Measurements from ENCODE around the gene PPIB. TPM values are rescaled to one million over a fixed set of nuclear protein-coding genes. Genes with fewer than 3 reads are reported as not detected.

PPIB gene
- total and polyA plus RNA-seq, 9 of the 15 experiments (the other 6 are each of a cell fraction or from before 2014, with no cell fraction given) = 306 to 746 (median 439) TPM

GRCh38 chr15:64180235-64180824 is 17.5 kb upstream of the PPIB start:
- no peaks in the 10 kb centered on the region for H3K9me3 ChIP-seq (replicated peaks; ENCODE audit: control insufficient read depth, insufficient read depth, low read depth, low read length)
- H3K27ac ChIP-seq (ENCODE audit: extremely low read depth, low read depth, low read length) = no peak overlapping the region
- no peak for TF ChIP-seq MLLT1 (IDR thresholded peaks at IDR 0.05)
- peak; percentile 16; the same call in 1 of the 2 replicates for TF ChIP-seq RFX1 (IDR thresholded peaks at IDR 0.05)
- no peak for TF ChIP-seq RBM22 (IDR thresholded peaks at IDR 0.05; ENCODE audit: low read depth, low read length, poor library complexity, severe bottlenecking)
- no peak for TF ChIP-seq HMG20A (CRISPR knock-in tag; conservative IDR thresholded peaks at IDR 0.05)
- no peak for TF ChIP-seq EWSR1 (IDR thresholded peaks at IDR 0.05; ENCODE audit: borderline replicate concordance, low read depth, partially characterized antibody)
- TF ChIP-seq ATF3 (IDR thresholded peaks at IDR 0.05) = peak; percentile 21; the same call in 1 of the 2 replicates
- TF ChIP-seq ATF3 (CRISPR knock-in tag; conservative IDR thresholded peaks at IDR 0.05) = no peak
- H3K4me3 ChIP-seq = no peak overlapping the region
- ChIA-PET CTCF (ENCODE audit: low intra/inter-chr PET ratio) (no interaction called here), POLR2A (interaction anchor here (1.3 to 3.3 kb wide), 3 partner anchors 9 to 17 kb away, joined by 5 to 11 read pairs (median 8); partner anchors contain the start of gene PPIB)
- H3K4me2 ChIP-seq (ENCODE audit: insufficient read depth, low read length) = no peak overlapping the region
- no peak overlapping the region for H2AFZ ChIP-seq (ENCODE audit: low read depth, low read length)
- ATAC-seq = no peak
- WGBS (ENCODE audit: insufficient coverage, low coverage, missing lambda C conversion rate) = 73% methylated on average over 8 of the region's 8 CpGs
- no TSS peak for BruUV-seq (replicated peaks)
- H3K27me3 ChIP-seq (ENCODE audit: control insufficient read depth in 2 of 2, insufficient read depth in 2 of 2, low read length in 2 of 2) = no peaks in the 10 kb centered on the region
- no peak overlapping the region for H3K9ac ChIP-seq (ENCODE audit: insufficient read depth in 1 of 2, low read depth in 2 of 2, low read length in 2 of 2)
- no peak for DNase-seq (ENCODE audit: extremely low read depth in 1 of 4, low spot score in 3 of 4)
- intact Hi-C loops (cut with micrococcal nuclease) = no loop called here
- H3K9me1 ChIP-seq (ENCODE audit: control insufficient read depth, insufficient read depth, low read length) = no peaks in the 10 kb centered on the region
- H3K4me1 ChIP-seq (replicated peaks in 1 of 2; ENCODE audit: control insufficient read depth in 2 of 2, insufficient read depth in 2 of 2, low read length in 2 of 2) = peaks cover 0 to under 1% of the 10 kb centered on the region in 2 experiments; a peak in 1 of 5 replicates
- H3K79me2 ChIP-seq (ENCODE audit: control insufficient read depth, insufficient read depth, low read length) = no peaks in the 10 kb centered on the region
- H4K20me1 ChIP-seq (replicated peaks; ENCODE audit: control insufficient read depth, insufficient read depth, low read length) = no peaks in the 10 kb centered on the region
- in situ Hi-C loops (cut with MboI) = no loop called here
- no peak for FAIRE-seq
- H3K36me3 ChIP-seq (ENCODE audit: control insufficient read depth, insufficient read depth, low read length) = peaks cover 27% of the 10 kb centered on the region; the same call in 2 of the 3 replicates

Data from K562 (cell line).